ENCODE results near the gene STAMBP.
"Not testable (repeated sequence)": the region's sequence is repeated elsewhere in the genome, so short reads cannot be mapped to it uniquely, and the experiment has no call there.

Gene STAMBP

DNA sequence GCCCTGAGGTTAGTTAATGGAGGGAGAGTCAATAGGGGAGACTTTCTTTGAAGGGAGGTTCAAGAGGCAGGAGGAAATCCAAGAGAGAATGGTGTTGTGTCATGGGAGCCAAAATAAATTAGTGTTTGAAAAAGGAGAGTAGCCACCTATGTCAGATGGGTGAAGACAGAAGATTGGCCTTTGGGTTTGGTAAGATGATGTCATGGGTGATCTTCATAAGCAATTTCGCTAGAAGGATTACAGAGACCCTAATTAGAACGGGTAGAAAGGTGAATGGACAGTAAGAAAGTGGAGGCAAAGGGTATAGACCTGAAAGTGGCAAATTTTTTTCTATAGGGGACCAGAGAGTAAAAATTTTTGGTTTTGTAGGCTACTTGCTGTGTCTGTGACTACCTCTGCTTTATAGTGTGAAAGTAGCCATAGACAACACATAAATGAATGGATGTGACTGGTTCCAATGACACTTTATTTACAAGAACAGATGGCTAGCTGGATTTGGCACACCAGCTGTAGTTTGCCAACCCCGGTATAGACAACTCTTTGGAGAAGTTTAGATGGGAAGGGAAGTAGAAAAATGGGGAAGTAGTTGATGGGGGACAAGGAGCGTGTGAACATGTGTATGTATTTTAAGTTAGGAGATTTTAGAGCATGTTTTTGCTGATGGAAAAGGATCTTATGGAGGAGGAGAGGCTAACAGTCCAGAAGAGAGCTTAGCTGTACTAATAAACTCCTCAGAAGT, 9.3 kb downstream of the STAMBP start:
- no peak for DNase-seq

DNA sequence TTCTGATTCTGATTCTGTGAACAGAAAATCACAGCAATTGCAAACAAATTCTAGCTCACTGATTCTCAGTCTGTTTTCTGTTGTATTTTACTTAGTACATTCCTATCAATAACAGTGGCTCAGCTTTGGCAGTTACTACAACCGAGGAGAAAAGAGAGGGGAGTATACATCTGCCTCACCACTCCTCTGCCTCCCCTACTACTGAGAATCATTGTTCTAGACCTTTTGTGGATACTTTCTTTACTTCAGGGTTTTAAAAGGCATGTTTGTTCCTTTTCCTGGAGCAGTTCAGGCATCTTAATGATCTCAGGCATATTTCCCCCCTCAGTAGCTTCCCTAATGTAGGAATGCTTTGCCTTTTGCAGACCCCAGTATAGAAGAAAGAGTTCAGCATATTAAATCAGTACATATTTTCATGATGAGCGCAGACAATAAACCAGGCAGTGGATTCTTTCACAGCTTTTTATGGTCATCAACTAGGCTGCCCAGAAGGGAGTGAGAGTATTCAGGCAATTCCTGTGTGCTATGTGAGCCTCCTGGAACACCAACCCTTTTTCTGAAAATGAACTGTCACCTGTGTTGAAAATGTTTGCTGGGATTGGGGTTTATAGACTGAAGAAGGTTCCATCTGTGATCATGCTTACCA, 10.3 kb downstream of the STAMBP start:
- no peak for DNase-seq

- no peak for DNase-seq
Observed at GRCh38 chr2:73839653-73840411, 11.1 kb downstream of the STAMBP start.

DNA sequence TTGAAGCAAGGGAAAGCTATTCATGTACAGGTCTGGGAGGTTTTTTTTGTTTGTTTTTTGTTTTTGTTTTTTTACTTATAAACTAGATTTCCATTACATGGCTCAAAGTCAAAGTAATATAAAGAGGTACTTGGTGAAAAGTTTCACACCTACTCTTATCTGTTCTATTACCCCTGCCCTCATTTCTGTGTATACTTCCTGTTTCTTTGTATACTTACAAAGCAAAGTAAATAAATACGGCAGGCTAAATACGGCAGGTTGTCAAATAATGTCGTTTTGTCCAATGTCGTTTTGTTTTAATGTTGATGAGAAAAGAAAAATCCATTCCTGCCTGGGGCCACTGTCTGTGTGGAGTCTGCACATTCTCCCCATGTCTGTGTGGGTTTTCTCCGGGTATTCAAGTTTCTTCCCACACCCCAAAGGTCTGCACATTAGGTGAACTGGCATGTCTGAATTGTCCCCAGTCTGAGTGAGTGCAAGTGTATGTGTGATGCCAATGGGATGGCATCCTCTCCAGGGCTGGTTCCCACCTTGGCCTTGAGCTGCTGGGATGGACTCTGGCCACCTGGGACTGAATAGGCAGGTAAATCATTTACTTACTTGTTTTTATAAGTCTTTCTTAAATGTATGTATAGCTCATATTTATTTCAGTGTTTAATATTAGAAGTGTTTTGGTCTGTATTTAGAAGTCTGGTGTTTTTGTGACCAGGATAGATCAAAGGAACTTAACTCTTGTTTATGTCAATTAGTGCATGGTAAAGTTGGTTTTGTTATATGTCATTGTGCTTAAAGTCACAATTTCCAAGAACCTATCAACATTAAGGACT, 13.4 kb downstream of the STAMBP start:
- no peak for DNase-seq

DNA sequence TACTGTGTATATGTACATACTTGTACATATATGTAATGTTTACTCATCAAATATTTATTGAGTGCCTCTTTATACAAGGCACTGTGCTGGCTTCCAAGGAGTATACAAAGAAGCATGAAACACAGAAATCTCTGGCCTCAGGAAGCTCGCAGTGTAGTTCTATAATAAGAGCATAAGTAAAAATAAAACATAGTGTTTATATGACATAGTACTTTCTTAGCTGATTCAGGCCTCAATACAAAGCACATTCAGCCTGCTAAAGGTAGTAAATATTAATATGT, 13.9 kb downstream of the STAMBP start:
- DNase-seq = no peak

GRCh38 chr2:73844087-73844486, 15.3 kb downstream of the STAMBP start:
- DNase-seq = no peak

- no peak for DNase-seq
Observed at GRCh38 chr2:73850009-73850408, 21.2 kb downstream of the STAMBP start.

GRCh38 chr2:73851274-73851673, 22.5 kb downstream of the STAMBP start:
- DNase-seq = no peak

- DNase-seq = no peak
Observed at GRCh38 chr2:73852020-73852419, 23.3 kb downstream of the STAMBP start.

GRCh38 chr2:73855526-73855925, 26.8 kb downstream of the STAMBP start:
- no peak for DNase-seq

DNA sequence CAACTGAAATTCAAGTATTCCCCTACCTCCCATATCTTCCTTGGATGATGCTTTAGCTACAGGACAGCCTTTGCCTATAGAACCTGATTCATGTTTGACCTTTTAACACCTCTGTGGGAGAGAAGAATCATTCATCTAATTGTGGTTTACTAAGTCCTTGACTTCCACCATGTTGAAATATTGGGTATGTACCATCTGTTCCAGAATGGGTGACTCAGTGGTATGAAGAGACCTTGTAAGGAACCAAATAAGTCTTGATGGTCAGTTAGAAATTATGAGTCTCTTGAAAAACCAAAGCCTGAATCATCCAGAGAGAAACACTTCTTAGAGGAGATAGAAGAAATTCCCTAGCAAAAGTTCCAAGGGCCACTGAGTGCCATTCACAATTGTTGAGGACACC, 27.5 kb downstream of the STAMBP start:
- DNase-seq = no peak

- peak; percentile 69 for DNase-seq
Observed at GRCh38 chr2:73859721-73860586, 31.2 kb downstream of the STAMBP start.

GRCh38 chr2:73862987-73863386, 34.2 kb downstream of the STAMBP start:
- DNase-seq = no peak

- no peak for DNase-seq
Observed at GRCh38 chr2:73868204-73868978, 39.6 kb downstream of the STAMBP start.

DNA sequence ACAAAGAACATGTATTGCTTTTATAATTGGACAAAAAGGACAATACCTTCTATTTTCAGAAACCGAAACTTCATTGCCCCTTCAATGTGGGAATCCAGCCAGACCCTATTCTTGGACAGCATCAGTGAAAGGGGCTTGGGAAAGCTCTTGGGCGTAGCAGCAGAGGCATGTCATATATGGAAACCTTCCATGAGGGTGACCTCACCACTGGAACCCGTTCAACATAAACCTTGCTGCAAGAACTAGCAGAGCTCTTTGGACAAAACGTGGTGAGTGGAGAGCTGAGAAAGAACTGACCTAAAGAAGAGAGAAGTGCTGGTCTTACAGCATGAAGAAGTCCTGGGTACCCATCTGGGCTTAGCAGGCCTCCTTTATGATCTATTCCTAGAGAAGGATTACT, 41.3 kb downstream of the STAMBP start:
- no peak for DNase-seq

DNA sequence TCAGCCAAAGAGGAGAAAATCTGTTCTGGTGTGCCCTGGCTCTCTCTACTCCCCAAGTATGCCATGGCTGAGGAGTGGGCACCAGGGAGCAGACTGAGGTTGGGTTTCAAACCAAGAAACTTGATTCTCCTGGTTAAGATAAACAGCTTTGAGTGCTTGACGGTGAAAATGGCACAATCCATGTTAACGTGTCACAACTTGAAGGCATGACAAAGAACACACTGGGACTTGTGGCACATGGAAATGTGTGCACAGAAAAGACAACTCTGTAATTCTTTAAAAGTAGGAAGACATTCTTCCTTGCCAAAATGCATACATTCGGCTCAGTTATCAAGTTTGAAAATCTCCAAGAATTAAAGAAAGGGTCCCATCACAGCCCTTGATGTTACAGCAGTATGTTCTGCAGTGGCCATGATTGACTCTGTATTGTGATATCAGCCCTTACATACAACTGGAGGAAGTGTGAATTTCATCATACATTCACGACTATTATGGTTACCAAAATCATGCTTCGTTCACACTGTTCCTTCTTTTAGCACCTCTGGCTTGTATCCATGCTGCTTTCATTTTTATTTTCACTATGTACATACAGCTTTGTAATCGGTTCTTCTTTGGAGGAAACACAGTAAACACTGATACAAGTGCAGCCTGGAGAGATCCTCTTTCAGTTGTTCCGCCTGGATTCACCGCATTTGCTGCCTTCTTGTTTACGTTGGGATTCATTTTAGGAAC, 48.5 kb downstream of the STAMBP start:
- DNase-seq = no peak

DNA sequence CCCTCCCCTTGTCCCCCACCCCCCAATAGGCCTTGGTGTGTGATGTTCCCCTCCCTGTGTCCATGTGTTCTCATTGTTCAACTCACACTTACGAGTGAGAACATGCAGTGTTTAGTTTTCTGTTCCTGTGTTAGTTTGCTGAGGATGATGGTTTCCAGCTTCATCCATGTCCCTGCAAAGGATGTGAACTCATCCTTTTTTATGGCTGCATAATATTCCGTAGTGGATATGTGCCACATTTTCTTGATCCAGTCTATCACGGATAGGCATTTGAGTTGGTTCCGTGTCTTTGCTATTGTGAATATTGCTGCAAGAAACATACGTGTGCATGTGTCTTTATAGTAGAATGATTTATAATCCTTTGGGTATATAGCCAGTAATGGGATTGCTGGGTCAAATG, 49.2 kb downstream of the STAMBP start:
- DNase-seq = not testable (repeated sequence)

GRCh38 chr2:73885406-73885805, 56.6 kb downstream of the STAMBP start:
- no peak for DNase-seq

DNA sequence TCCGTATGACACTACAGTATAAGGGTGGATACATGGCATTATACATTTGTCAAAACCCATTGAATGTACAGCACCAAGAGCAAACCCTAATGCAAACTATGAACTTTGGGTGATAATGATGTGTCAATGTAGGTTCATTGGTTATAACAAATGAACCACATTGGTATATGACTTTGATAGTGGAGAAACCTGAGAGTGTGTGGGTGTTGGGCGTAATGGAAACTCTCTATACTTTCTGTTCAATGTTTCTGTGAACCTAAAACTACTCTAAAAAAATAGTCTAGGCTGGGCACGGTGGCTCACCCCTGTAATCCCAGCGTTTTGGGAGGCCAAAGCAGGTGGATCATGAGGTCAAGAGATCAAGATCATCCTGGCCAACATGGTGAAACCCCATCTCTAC, 57.6 kb downstream of the STAMBP start:
- DNase-seq = no peak

DNA sequence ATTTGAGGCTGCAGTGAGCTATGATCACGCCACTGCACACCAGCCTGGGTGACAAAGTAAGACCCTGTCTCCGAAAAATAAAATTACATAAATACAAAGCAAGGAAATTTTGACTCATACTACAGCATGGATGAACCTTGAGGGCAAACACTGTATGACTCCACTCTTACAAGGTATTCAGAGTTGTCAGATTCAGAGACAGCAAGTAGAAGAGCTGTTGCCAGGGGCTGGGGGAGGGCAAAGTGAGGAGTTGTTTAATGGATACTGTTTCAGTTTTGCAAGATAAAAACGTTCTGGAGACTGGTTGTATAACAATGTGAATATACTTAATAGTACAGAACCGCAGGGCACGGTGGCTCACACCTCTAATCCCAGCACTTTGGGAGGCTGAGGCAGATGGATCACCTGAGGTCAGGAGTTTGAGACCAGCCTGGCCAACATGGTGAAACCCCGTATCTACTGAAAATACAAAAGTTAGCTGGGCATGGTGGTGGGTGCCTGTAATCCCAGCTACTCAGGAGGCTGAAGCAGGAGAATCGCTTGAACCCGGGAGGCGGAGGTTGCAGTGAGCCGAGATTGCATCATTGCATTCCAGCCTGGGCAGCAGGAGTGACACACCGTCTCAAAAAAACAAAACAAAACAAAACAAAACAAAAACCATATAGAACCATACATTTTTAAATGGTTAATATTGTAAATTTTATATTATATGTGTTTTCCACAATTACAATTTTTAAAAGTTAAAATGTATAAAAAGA, 59.0 kb downstream of the STAMBP start:
- DNase-seq = not testable (repeated sequence)

Data from islet precursor cell (in vitro differentiated cells).